Left lobe of liver (tissue), 2 donors: ENCODE results near the gene DPM2. TPM values are rescaled to one million over a fixed set of nuclear protein-coding genes. Genes with fewer than 3 reads are reported as not detected.

ENCODE experiments used
- ATAC-seq: fragments of 200-7000 bp; cut with Tn5 transposase; one replicate; pipeline ENCODE4 v1.9.1; 2020; ENCODE audit warnings: mild to moderate bottlenecking, moderate library complexity
- DNase-seq: peaks from one replicate; pipeline ENCODE4 v3.0.0-alpha.2; 2020; ENCODE audit warnings: low spot score
- total RNA-seq: library from RNA; stranded (reverse); gene quantifications from one replicate; pipeline ENCODE4 v1.2.1, GENCODE V29; 2021
- donor health status: DM: no; HTN: no; CAD: no; lungs with moderate emphysema.
- donor health status: DM: no; HTN: yes; CAD: no.

DPM2 gene
- total RNA-seq, 1 donor from 2014 or later: 12.4 TPM

DNA sequence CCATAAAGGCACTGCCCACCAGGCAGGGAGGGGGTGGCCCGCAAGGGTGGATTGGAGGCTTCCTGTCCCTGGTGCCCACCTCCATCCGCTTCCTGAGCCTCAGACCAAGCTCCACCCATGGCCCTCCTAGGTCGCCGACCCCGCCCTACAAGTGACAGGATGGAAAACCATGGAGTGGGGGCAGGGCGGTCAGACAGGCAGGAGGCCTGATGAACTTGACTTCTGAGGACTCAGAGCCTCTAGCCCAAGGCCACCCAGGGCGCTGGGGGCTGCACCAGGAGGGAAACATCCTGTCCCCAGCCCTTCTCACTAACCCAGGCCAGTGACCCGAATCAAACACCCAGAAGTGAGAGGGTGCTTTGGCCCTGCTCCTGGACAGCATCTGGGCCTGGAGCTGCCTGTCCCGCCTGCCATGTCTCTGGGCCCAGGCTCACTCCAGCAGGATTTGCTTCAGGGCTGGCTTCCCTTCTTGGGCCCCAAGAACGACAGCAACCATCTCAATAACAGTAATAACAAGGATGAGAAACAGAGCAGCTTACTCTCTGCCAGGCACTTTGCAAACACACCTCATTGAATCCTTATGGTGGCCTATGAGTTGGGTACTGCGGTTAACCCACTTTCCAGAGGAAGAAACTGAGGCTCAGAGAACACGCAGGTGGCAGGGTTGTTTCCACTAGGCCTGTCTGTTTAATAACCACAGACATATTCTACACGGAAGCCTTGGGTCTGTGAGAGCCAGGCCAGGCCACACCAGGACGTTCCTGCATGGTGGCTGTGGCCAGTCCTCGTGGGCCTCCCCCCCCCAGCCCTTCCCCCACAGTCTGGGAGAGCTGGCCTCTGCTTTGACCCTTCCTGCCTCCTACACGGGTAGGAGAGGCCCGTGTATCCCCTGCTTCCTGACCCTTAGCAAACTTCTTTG, 33.8 kb downstream of the DPM2 start:
- DNase-seq: no peak
- ATAC-seq: peak; percentile 20

DNA sequence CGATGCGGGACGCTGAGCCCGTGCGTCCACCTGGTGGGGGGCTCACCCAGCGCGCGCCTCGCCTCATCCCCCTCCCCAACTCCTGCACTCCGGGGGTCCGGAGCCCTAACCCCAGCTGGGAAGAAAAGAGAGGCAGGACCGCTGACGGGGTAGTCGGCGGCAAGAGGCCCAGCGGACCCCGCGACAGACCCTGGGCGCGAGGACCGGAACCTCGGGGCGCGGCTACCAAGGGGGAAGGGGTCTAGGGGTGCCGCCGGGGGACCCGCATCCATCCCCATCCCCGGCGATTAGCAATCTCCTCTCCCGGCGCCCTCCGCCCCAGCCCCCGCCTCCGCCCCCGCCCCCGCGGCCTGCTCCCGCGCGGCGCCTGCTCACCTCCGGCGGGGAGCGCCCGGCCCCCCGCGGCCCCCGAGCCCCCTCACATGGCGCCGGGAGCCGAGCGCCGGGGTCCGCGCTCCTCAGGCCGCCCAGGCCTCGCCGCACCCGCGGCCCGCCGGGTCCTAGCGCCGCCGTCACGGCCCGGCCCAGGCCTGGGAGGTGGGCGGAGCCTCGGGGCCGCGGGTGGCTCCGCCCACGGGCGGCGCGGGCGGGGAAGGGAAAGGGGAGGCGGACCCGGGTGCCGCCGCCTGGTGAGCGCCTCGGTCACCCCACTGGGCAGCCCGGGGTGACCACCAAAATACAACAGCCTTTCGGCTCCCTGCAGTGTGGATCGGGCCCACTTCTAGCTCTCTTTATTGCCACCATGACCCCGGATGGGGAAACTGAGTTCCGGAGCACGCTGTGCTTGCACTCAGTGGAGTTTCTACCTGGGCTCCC, 38.3 kb downstream of the DPM2 start, which contains the start of gene ST6GALNAC6:
Gene ST6GALNAC6 (minus strand): TSS at position 476 of the 816 bp plus-strand sequence. CDS start 1,622 bp downstream, outside the sequence.
- ATAC-seq (peak; percentile 74), DNase-seq (peak; percentile 78)

DNA sequence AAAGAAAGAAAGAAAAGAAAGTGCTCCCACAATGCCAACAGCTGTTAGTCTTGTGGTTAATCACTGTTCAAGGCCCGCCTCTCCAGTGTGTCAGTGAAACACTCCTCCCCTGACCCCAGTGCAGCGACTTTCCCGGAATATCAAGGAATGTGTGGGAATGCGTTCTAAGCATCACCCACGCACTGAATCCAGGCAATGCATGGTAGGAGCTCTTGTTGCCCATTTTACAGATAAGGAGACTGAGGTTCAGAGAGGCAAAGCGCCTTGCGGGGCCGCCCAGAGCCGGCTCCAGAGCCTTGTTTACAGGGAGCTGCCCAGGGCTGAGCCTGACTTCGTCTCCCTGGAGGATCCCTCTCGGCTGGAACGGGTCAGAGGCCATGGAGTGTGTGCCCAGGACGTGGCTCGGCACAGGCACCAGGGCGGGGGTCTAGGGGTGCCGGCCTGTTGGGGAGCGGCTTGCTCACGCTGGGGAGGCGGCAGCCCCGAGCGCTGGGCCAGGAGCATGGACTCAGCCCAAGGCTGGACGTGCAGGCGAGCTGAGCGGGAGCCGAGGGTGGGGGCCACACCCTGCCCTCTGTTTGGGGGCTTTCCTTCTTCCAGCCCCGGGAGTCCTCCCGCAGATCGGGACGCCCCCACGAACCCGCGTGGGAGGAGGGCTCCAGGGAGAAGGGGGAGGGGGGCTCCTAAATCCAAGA, 39.1 kb downstream of the DPM2 start:
- no peak for DNase-seq
- peak; percentile 62 for ATAC-seq

DNA sequence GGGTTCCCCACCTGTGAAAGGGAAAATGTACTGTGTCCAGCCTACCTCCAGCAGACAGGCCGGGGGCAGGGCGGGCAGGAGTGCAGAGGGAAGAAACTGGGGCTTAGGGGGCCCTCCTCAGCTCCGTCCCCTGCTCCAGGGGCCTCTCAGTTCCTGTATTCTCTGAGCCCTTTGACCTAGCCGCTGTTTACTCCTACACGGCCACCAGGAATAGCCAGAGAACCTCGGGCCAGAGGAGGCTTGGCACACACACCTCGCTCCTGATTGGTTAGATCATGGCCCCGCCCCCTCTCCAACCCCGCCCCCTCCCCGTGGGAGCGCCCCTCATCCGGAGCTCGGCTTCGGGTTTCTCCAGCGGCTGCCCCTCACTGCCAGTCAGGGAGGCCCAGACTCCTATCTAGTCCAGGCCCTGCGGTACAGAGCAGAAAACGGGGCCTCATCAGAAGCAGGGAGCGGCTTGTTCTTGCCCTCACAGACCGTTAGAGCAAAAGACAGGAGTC, 40.4 kb downstream of the DPM2 start:
- peak; percentile 90 for DNase-seq
- ATAC-seq: peak; percentile 88

DNA sequence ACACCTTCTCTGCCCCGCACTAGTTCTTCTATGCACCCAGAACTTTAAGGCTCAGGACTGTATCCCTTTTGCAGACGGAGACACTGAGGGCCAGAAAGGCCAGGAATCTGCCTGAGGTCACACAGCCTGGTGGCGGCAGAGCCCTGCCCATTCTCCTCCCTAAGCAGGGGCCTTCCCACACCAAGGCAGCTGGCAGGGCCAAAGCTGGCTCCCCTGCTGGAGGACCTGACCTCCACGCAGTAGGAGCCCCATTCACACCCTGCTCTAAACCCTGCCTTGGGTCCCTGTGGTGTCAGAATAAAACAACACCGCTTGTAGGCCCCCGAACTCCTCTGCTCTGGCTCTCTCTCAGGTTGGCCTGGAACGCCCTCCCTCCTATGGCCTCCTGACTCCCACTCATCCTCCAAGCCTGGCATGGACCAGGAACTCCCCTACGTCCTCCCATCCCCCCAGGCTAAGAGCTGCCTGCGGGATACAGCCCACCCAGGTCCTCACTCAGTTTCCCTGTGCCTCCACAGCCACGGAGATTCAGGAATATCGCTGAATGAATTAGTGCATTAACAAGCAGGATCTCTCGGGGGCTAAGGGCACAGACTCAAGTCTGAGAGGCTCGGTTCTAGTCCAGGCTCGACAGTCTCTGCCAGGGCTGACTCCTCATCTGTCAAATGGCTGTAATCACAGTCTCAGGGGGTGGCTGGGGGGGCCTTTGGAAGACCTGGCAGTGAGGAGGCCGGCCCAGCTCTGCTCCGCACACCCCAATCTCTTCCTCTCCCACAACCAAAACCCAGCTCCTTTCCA, 41.1 kb downstream of the DPM2 start:
- DNase-seq: no peak
- peak; percentile 2 for ATAC-seq

DNA sequence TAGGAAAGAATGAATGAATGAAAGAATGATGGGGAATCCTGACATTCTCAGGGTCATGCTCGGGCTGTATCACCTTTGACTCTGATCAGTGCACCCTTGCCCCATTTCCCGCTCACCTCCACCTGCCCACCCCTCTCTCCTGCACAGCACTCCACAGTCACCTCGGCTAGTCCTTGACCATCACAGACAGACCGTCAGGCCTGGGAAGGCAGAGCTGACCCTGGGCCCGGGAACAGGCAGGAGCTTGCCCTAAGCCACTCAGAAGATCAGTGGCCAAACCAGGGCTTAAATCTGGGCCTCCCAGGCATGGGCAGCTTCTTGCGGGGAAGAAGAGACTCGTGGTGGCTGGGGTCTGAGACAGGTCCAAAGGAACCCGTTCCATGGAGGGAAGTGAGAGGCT, 41.8 kb downstream of the DPM2 start:
- DNase-seq (no peak), ATAC-seq (no peak)

DNA sequence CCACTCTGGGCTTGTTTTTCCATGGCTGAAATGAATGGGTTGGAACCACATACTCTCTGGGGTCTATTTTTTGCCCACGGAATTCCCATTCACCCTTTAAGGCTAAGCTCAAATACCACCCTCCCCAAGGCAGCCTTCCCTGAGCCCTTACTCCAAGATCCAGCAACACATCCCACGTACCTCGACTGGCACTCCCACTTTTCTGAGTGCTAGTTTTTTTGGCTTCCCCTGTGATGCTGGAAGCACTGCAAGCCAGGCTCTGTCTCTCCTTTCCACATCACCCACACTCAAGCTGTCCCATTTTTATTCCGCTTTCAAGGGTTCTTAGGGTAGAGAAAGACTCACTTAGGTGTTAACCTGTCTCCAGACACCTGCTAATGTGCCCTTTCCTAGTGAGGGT, 44.3 kb downstream of the DPM2 start:
- no peak for ATAC-seq
- no peak for DNase-seq

DNA sequence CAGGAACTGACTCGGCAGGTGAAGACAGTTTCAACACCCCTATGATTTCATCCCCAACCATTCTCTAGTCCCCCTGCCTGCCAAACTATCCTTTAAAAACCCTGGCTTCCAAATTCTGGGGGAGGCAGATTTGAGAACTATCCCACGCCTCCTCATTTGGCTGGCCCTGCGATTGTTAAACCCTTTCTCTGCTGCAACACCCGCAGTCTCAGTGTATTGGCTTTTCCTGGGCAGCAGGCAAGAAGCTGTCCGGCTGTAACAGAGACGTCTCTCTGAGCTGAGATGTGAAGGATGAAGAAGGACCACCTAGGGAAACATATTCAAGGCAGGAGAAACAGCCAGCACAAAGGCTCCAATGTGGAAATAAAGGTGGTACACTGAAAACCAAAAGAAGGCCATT, 44.8 kb downstream of the DPM2 start:
- ATAC-seq: no peak

DNA sequence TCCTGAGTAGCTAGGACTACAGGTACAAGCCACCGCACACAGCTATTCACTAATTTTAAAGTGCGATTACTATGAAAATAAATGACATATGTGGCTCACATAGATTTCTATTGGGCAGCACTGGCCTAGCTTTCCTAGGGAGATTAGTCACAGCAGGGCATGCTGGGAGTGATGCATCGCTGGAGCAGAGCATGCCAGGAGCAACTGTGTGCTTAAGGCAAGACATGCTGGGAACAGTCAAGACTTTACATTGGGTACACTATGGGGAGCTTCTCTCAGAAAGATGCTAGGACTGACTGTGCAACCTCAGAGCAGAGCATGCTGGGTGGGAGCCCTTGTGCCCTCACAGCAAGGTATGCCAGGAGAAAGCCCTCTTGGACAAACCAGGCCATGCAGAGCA, 47.6 kb downstream of the DPM2 start:
- no peak for DNase-seq

More for the DNA sequence above, 44.8 kb downstream of the DPM2 start:
- no peak for DNase-seq

DNA sequence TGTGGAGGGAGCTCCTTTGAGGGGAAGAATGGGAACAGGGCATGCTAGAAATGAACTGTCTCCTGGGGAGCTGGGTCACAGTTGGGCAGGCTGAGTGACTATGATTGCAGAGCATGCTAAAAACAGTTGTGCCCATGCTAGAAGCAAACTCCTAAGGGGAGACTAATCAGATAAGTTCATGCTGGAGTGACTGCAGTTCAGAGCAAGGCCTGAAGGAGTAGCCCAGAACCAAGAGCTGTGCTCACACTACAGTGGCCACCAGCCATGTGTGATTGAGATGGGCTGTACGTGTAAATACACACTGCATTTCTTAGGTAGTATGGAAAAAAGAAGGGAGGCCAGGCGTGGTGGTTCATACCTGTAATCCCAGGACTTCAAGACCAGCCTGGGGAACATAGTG, 49.9 kb downstream of the DPM2 start:
- DNase-seq (no peak), ATAC-seq (no peak)

More for the DNA sequence above, 47.6 kb downstream of the DPM2 start:
- no peak for ATAC-seq

DNA sequence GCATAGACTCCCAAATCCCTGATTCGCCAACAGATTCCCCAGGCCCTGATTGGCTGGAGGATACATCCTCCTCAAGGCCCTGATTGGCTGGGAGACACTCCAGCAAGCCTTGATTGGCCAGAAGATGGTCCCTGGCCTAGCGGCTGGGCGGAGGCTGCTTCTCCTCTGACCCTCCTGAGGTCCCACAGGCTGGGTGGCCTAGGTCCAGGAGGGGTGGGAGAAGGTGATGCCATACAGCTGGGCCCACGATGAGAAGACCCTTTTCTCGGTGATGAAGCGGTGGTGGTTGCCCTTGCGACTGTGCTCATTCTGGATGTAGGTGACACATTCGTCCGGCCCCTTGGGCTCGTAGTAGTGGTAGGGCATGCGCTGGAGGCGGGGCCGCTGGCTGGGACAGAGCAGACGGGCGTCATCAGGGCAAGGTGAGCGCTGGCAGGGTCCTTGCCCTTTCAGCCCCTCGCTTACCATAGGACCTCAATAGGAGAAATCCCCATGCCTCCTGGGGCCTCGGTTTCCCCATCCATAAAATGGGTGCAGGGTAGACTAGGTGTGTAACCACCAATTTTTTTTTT, 51.2 kb downstream of the DPM2 start:
- no peak for DNase-seq

DNA sequence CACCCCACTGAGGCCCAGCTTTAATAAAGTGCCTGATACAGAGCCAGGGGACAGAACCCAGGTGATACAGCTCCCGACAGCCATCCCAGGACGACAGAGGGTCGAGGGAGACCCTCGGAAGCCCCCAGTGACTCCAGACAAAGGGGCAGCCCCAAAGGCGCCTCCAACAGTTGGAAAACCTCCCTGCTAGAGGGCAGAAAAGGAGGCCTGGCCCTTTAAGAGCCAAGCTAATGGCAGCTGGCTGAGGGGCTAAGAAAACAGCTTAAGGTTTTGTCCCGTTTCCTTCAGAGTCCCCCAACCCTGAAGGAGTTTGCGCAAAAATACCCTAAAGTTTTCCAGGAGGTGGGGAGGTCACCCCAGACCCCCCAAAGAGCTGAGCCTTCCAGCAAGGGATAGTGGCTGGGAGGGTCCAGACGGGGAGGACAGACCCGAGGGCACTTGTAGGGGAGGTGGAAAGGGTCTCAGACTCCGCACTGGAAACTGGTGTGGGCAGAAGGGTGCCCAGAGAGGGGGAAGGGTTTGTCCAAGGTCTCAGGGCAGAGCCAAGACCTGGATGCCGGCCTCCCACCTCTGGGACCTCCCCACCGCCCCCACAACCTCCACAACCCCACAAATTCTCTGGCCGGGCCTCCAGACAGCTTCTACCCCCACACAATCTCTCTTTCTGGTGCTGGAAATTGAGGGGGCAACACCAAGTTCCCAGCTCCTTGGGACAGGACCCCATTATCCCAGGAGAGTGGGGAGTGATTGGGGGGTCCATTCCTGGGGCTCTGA, 52.0 kb downstream of the DPM2 start:
- no peak for ATAC-seq

More for the DNA sequence above, 51.2 kb downstream of the DPM2 start:
- no peak for ATAC-seq

More for the DNA sequence above, 52.0 kb downstream of the DPM2 start:
- DNase-seq: no peak

Other genes with a start within 250 kb of the DPM2 start
- not detected for gene CFAP157, start 230.9 kb downstream of the DPM2 start, total RNA-seq
- 10.8 TPM for gene PTRH1, start 222.2 kb downstream of the DPM2 start, total RNA-seq
- not detected for gene TTC16, start 221.8 kb downstream of the DPM2 start, total RNA-seq
- gene TOR2A, start 202.6 kb downstream of the DPM2 start, total RNA-seq: 7.4 TPM
- 3.4 TPM for gene SH2D3C, start 159.2 kb downstream of the DPM2 start, total RNA-seq
- gene CDK9, start 151.8 kb downstream of the DPM2 start, total RNA-seq: 55.5 TPM
- gene FPGS, start 135.0 kb downstream of the DPM2 start, total RNA-seq: 82.9 TPM
- 34.1 TPM for gene ENG, start 83.2 kb downstream of the DPM2 start, total RNA-seq
- 42.6 TPM for gene AK1, start 60.2 kb downstream of the DPM2 start, total RNA-seq
- 35.2 TPM for gene ST6GALNAC6, start 38.3 kb downstream of the DPM2 start, total RNA-seq
- 5.9 TPM for gene ST6GALNAC4, start 20.8 kb downstream of the DPM2 start, total RNA-seq
- 0.40 TPM for gene PIP5KL1, start 7.1 kb downstream of the DPM2 start, total RNA-seq
- gene EEIG1, start 43.1 kb upstream of the DPM2 start, total RNA-seq: 42.5 TPM
- gene NAIF1, start 129.5 kb upstream of the DPM2 start, total RNA-seq: 6.3 TPM
- 76.9 TPM for gene SLC25A25, start 130.4 kb upstream of the DPM2 start, total RNA-seq
- gene PTGES2, start 189.9 kb upstream of the DPM2 start, total RNA-seq: 35.8 TPM
- 2.7 TPM for gene LCN2, start 211.6 kb upstream of the DPM2 start, total RNA-seq
- 20.8 TPM for gene BBLN, start 222.4 kb upstream of the DPM2 start, total RNA-seq